GM21381 (cell line): ENCODE measurements around the gene ATP4B.

ENCODE experiments used
- ATAC-seq: cut with Tn5 transposase; IDR thresholded peaks from one replicate; pipeline ENCODE4 v1.9.1; 2021; ENCODE audit warnings: mild to moderate bottlenecking, moderate library complexity; ENCODE audit not compliant: unreplicated experiment

Gene ATP4B

GRCh38 chr13:113608967-113609533, 48.9 kb downstream of the ATP4B start:
- ATAC-seq: no peak

DNA sequence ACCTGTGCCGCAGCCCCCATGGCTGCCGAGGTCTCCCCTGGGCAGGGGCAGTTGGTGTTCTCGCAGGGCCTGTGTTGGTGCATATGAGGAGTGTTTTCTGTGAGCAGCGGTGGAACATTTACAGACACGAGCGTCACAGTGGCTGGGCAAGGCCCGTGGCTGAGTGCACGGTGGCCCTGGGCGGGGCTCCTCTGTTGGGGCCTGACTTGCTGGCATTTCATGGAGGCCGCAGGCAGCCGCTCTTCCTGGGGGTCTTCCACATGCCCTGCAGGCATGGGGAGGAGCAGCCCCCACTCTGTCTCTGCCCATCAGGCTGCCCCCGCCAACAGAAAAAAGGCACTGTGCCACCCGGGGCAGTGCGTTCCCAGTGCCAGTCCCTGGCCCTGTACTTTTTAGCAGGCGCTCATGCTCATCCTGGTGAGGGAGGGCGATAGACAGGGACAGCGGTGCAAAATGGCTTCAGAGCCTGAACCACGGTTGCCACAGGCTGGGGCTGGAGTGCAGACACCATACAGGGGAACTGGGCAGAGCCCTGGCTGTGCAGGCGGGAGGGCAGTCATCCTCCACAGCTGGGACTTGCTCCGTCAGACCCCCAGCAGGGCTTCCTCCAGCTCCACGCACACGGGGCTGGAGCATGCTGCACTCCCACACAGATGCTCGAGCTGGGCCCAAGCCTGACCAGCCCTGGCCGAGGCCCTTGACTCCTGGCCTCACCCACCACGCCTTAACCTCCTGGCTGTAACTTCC, 49.9 kb downstream of the ATP4B start:
- no peak for ATAC-seq

- no peak for ATAC-seq
Measured at GRCh38 chr13:113607056-113607888, 50.7 kb downstream of the ATP4B start.

DNA sequence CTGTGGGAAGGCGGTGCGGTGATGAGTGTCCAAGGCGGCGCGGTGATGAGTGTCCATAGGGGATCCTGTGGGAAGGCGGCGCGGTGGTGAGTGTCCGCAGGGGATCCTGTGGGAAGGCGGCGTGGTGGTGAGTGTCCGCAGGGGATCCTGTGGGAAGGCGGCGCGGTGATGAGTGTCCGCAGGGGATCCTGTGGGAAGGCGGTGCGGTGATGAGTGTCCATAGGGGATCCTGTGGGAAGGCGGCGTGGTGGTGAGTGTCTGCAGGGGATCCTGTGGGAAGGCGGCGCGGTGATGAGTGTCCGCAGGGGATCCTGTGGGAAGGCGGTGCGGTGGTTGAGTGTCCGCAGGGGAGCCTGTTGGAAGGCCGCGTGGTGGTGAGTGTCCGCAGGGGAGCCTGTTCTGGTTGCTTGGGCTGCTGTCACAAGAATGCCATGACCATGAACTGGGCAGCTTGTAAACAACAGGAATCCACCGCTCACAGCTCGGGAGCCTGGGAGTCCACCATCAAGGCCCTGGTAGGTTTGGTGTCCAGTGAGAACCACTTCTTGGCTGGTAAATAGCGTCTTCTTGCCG, 52.0 kb downstream of the ATP4B start:
- no peak for ATAC-seq

GRCh38 chr13:113605461-113605860, 52.5 kb downstream of the ATP4B start:
- ATAC-seq: no peak

- ATAC-seq: no peak
Measured at GRCh38 chr13:113604186-113604585, 53.8 kb downstream of the ATP4B start.

GRCh38 chr13:113603116-113603710, 54.8 kb downstream of the ATP4B start:
- no peak for ATAC-seq

GRCh38 chr13:113602291-113602988, 55.6 kb downstream of the ATP4B start:
- ATAC-seq: no peak

DNA sequence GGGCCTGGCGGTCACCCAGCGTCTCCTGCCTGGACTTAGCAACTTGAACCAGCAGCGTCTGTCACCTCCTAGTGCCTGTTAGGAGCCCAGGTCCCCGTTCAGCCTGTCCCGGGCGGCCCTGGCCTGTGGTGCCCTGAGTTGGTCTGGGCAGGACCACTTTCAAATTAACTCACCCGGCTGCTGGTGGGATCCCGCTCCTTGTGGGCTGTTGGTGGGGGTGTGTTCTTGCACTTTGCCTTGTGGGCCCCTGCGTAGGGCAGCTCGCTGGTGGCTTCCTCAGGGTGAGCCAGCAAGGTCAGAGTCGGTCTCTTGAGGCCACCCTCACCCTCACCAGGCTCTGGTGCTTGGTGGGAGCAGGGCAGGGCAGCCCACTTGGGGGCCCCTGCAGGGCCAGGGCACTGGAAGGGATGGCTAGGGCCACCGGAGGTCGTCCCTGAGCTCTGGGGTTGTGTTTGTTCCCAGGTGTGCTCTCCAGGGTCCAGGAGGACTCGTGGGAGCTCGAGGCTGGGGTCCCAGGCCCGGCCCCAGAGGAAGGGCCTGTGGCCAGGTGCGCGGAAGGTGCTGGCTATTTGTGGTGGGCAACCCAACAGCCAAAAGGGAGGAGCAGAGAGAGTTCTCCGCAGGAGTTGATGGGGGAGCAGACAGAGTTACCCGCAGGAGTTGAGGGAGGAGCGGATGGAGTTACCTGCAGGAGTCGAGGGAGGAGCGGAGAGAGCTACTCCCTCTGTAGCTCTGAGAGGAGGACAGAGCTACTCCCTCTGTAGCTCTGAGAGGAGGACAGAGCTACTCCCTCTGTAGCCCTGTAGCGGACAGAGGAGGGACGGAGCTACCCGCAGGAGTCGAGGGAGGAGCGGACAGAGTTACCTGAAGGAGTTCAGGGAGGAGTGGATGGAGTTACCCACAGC, 56.6 kb downstream of the ATP4B start:
- ATAC-seq: no peak

- ATAC-seq: no peak
Measured at GRCh38 chr13:113599391-113599790, 58.6 kb downstream of the ATP4B start.
